ENCODE measurements around the gene MARK2.

MARK2 gene

GRCh38 chr11:63883791-63884190, 44.9 kb downstream of the MARK2 start:
- TF ChIP-seq CTCF (IDR thresholded peaks at IDR 0.05) (no peak), ZFX (IDR thresholded peaks at IDR 0.05; ENCODE audit: borderline replicate concordance) (no peak)
- H3K27ac ChIP-seq: peak overlapping the region; percentile 15; the same call in 1 of the 2 replicates

GRCh38 chr11:63884196-63884932, 45.5 kb downstream of the MARK2 start:
- H3K27ac ChIP-seq: peak overlapping the region; percentile 15; the same call in 1 of the 2 replicates
- no peak for TF ChIP-seq ZFX (IDR thresholded peaks at IDR 0.05; ENCODE audit: borderline replicate concordance)
- TF ChIP-seq CTCF (IDR thresholded peaks at IDR 0.05): no peak

GRCh38 chr11:63887386-63887999, 48.6 kb downstream of the MARK2 start:
- peak overlapping the region; percentile 82 for H3K27ac ChIP-seq
- no peak for TF ChIP-seq ZFX (IDR thresholded peaks at IDR 0.05; ENCODE audit: borderline replicate concordance)
- no peak for TF ChIP-seq CTCF (IDR thresholded peaks at IDR 0.05)

GRCh38 chr11:63888170-63889086, 49.5 kb downstream of the MARK2 start:
- TF ChIP-seq CTCF (IDR thresholded peaks at IDR 0.05) (no peak), ZFX (IDR thresholded peaks at IDR 0.05; ENCODE audit: borderline replicate concordance) (no peak)

GRCh38 chr11:63889344-63889743, 50.4 kb downstream of the MARK2 start:
- peak overlapping the region; percentile 82 for H3K27ac ChIP-seq
- no peak for TF ChIP-seq CTCF (IDR thresholded peaks at IDR 0.05)
- TF ChIP-seq ZFX (IDR thresholded peaks at IDR 0.05; ENCODE audit: borderline replicate concordance): no peak

More at GRCh38 chr11:63888170-63889086, 49.5 kb downstream of the MARK2 start:
- peak overlapping the region; percentile 82 for H3K27ac ChIP-seq

GRCh38 chr11:63890368-63890767, 51.5 kb downstream of the MARK2 start:
- no peak for TF ChIP-seq CTCF (IDR thresholded peaks at IDR 0.05)
- no peak for TF ChIP-seq ZFX (IDR thresholded peaks at IDR 0.05; ENCODE audit: borderline replicate concordance)
- peak overlapping the region; percentile 82; the same call in 1 of the 2 replicates for H3K27ac ChIP-seq
